ENCODE results near the gene LINGO3. TPM values are rescaled to one million over a fixed set of nuclear protein-coding genes. Genes with fewer than 3 reads are reported as not detected.
"Not testable (repeated sequence)": the region's sequence is repeated elsewhere in the genome, so short reads cannot be mapped to it uniquely, and the experiment has no call there.

Gene LINGO3
- total RNA-seq, 4 donors from 2014 or later, result not detected

DNA sequence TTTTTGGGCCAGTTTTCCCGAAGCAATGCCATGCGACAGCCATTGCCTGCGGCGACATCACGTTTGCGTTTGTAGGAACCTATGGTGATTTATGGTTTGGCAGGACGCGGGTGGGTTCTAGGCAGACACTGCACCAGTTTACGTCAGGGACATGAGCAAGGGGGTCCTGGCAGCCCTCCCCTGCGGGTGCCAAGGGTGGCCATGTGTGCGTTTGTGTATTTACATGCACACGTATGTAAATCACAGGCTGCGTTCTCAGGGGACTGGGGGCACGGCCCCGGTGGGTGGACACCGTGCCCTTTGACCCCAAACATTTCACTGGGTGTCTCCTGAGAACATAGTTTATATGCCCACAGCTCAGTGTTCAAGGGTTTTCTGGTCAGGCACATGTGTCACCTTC lies 42.7 kb upstream of the LINGO3 start:
- 89% methylated on average over 16 of the region's 16 CpGs for WGBS
- Histone ChIP-seq H3K9me3 (no peaks in the 10 kb centered on the region), H3K4me3 (no peak overlapping the region), H3K4me1 (peaks cover 0 to 4% (median under 1%) of the 10 kb centered on the region in 4 donors), H3K27ac (replicated peaks in 1 of 4) (no peak overlapping the region), H3K36me3 (peaks cover 13 to 66% (median 60%) of the 10 kb centered on the region in 4 donors), H3K27me3 (no peaks in the 10 kb centered on the region)
- no peak for DNase-seq (ENCODE audit: extremely low spot score)
- TF ChIP-seq POLR2AphosphoS5 (IDR thresholded peaks at IDR 0.05) (no peak), POLR2A (IDR thresholded peaks at IDR 0.05; ENCODE audit: low read depth) (no peak), EP300 (IDR thresholded peaks at IDR 0.05) (no peak), CTCF (IDR thresholded peaks at IDR 0.05) (no peak)
- intact Hi-C loops (cut with DNase I), result no loop called here

DNA sequence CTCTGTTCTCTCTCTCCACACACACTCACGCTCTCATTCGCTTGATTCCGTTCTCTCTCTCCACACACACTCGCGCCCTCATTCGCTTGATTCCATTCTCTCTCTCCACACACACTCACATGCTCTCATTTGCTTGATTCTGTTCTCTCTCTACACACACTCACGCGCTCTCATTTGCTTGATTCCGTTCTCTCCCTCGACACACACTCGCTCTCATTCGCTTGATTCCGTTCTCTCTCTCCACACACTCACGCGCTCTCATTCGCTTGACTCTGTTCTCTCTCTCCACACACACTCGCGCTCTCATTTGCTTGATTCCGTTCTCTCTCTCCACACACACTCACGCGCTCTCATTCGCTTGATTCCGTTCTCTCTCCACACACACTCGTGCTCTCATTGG lies 41.9 kb upstream of the LINGO3 start:
- intact Hi-C loops (cut with DNase I), result not testable (repeated sequence)
- peaks cover 13 to 70% (median 61%) of the 10 kb centered on the region in 4 donors for H3K36me3 ChIP-seq
- 93% methylated on average over 24 of the region's 24 CpGs for WGBS

GRCh38 chr19:2345794-2346663 lies 38.1 kb upstream of the LINGO3 start:
- H3K27ac ChIP-seq (replicated peaks in 1 of 4), result peak overlapping the region in 1 of 4 donors; percentile 10
- 77% methylated on average over 24 of the region's 25 CpGs for WGBS
- H3K27me3 ChIP-seq, result no peaks in the 10 kb centered on the region
- intact Hi-C loops (cut with DNase I), result no loop called here
- H3K4me3 ChIP-seq, result no peak overlapping the region
- peaks cover 0 to 4% (median 1%) of the 10 kb centered on the region in 4 donors for H3K4me1 ChIP-seq
- TF ChIP-seq POLR2A (IDR thresholded peaks at IDR 0.05; ENCODE audit: low read depth) (no peak), CTCF (IDR thresholded peaks at IDR 0.05) (no peak), POLR2AphosphoS5 (IDR thresholded peaks at IDR 0.05) (no peak), EP300 (IDR thresholded peaks at IDR 0.05) (no peak)
- H3K36me3 ChIP-seq, result peaks cover 6 to 68% (median 53%) of the 10 kb centered on the region in 4 donors
- no peak for DNase-seq (ENCODE audit: extremely low spot score)
- H3K9me3 ChIP-seq, result no peaks in the 10 kb centered on the region

More for the DNA sequence above, 41.9 kb upstream of the LINGO3 start:
- DNase-seq (ENCODE audit: extremely low spot score); H3K9me3 ChIP-seq; H3K27me3 ChIP-seq; H3K27ac ChIP-seq (replicated peaks in 1 of 4); H3K4me1 ChIP-seq; H3K4me3 ChIP-seq: not testable (repeated sequence)

GRCh38 chr19:2345076-2345475 lies 37.1 kb upstream of the LINGO3 start:
- no peak for DNase-seq (ENCODE audit: extremely low spot score)
- peak overlapping the region in 1 of 4 donors; percentile 10 for H3K27ac ChIP-seq (replicated peaks in 1 of 4)
- TF ChIP-seq POLR2AphosphoS5 (IDR thresholded peaks at IDR 0.05), result no peak
- no peak for TF ChIP-seq POLR2A (IDR thresholded peaks at IDR 0.05; ENCODE audit: low read depth)
- TF ChIP-seq CTCF (IDR thresholded peaks at IDR 0.05), result no peak
- TF ChIP-seq EP300 (IDR thresholded peaks at IDR 0.05), result no peak
- no peaks in the 10 kb centered on the region for H3K9me3 ChIP-seq
- no peak overlapping the region for H3K4me3 ChIP-seq
- no peaks in the 10 kb centered on the region for H3K27me3 ChIP-seq
- peaks cover 0 to 4% (median 1%) of the 10 kb centered on the region in 4 donors for H3K4me1 ChIP-seq
- H3K36me3 ChIP-seq, result peaks cover 11 to 70% (median 55%) of the 10 kb centered on the region in 4 donors
- intact Hi-C loops (cut with DNase I), result no loop called here
- 92% methylated on average over 11 of the region's 17 CpGs for WGBS

DNA sequence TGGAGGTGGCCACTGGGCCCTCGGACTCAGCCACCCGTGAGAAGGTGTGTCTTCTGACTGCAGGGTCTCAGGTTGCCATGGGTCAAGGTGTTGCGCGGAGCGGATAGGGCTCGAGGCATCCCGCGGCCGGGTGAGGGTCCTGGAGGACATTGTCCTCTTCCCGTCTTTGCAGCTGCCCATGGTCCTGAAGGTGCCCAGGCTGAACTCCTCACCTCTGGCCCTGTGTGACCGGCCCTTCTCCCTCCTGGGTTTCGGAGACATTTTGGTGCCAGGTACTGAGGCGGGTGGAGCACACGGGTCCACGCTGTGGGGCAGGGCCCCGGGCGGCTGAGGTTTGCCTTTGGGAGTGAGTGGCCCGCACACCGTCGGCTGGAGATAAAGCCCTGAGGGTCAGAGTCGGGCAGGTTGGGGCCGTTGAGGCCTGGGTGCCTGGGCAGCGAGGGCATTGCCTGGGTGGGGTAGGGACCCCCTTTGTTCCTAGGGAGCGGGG lies 36.5 kb upstream of the LINGO3 start:
- H3K4me3 ChIP-seq, result no peak overlapping the region
- intact Hi-C loops (cut with DNase I), result no loop called here
- peaks cover 12 to 77% (median 58%) of the 10 kb centered on the region in 4 donors for H3K36me3 ChIP-seq
- H3K4me1 ChIP-seq, result peaks cover 0 to 4% (median 1%) of the 10 kb centered on the region in 4 donors
- no peaks in the 10 kb centered on the region for H3K27me3 ChIP-seq
- no peaks in the 10 kb centered on the region for H3K9me3 ChIP-seq
- whole genome bisulfite sequencing, result 90% methylated on average over 12 of the region's 24 CpGs
- no peak for DNase-seq (ENCODE audit: extremely low spot score)
- TF ChIP-seq POLR2A (IDR thresholded peaks at IDR 0.05; ENCODE audit: low read depth), result no peak
- TF ChIP-seq CTCF (IDR thresholded peaks at IDR 0.05), result no peak
- no peak for TF ChIP-seq POLR2AphosphoS5 (IDR thresholded peaks at IDR 0.05)
- TF ChIP-seq EP300 (IDR thresholded peaks at IDR 0.05), result no peak
- no peak overlapping the region for H3K27ac ChIP-seq (replicated peaks in 1 of 4)
